GM12875 (cell line): ENCODE measurements around the gene PMVK.
"Not testable (repeated sequence)": the region's sequence is repeated elsewhere in the genome, so short reads cannot be mapped to it uniquely, and the experiment has no call there.

Experiments
- H3K4me3 ChIP-seq: one replicate; pipeline ENCODE4 v1.5.1; 2011; ENCODE audit warnings: low read depth, low read length, control low read depth
- CTCF ChIP-seq: IDR thresholded peaks from 2 replicates; pipeline ENCODE4 v1.5.1; 2011; ENCODE audit warnings: low read depth, mild to moderate bottlenecking, control low read depth, inconsistent platforms, low read length, moderate library complexity, borderline replicate concordance; ENCODE audit not compliant: insufficient read depth

PMVK gene

GRCh38 chr1:154910851-154911250, 25.7 kb downstream of the PMVK start:
- TF ChIP-seq CTCF, result no peak
- H3K4me3 ChIP-seq, result no peak overlapping the region

DNA sequence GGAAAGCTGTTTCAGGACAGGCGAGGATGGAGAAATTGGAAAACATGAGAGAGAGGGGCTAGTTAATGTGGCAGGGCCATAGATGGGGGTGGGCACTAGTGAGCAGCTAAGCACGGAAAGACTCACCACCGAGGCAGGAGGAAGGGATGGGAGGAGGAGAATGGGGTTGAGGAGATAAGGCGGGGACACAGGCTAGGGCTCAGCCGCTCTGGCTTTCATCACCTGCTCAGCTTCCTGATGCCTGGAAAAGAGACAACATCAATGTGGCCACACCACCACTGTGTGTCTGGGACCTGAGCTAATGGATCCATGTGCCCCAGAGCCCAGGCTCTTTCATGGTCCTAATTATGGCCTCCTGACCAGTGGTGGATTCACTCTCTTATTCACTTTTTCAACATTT, 27.6 kb downstream of the PMVK start:
- TF ChIP-seq CTCF, result no peak

DNA sequence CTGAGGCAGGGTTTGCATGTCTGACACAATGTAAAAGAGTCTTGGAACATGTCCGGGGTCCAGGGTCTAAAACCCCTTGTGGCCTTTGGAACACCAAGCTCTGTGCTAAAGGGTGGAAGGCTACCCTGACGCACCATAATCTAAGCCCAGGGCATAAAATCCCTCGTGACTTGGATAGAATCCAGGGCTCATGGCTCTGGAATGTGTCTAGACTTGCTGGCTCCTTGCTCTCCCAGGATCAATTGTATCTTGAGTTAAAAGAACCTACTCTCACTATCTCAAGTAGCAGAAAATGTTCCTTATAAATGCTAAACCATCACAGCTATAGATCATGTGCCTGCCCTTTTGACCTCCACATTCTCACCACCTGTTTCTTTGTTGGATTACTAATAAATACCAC, 28.4 kb downstream of the PMVK start:
- H3K4me3 ChIP-seq, result not testable (repeated sequence)

More for the DNA sequence above, 27.6 kb downstream of the PMVK start:
- H3K4me3 ChIP-seq, result no peak overlapping the region

GRCh38 chr1:154906621-154907081, 29.9 kb downstream of the PMVK start:
- TF ChIP-seq CTCF, result peak; percentile 20; the same call in 1 of the 2 replicates
- no peak overlapping the region for H3K4me3 ChIP-seq

GRCh38 chr1:154902938-154903566, 33.5 kb downstream of the PMVK start:
- no peak overlapping the region for H3K4me3 ChIP-seq
- TF ChIP-seq CTCF, result no peak

GRCh38 chr1:154901591-154901990, 34.9 kb downstream of the PMVK start:
- H3K4me3 ChIP-seq, result no peak overlapping the region
- no peak for TF ChIP-seq CTCF

DNA sequence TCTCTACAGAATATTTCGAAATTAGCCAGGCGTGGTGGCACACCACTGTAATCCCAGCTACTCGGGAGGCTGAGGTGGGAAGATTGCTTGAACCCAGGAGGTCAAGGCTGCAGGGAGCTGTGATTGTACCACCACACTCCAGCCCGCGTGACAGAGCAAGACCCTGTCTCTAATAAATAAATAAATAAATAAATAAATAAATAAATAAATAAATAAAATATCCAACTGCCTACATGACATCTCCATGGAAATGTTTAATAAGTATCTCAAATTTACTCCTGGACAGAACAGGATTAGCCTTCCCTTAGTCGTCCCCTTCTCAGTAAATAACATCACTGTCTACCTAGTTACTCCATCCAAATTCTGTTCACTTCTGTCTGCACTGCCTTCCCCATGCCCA, 37.5 kb downstream of the PMVK start:
- no peak for TF ChIP-seq CTCF
- no peak overlapping the region for H3K4me3 ChIP-seq
